Cardiac atrium fibroblast (primary cell): ENCODE results near the gene NUP93. TPM values are rescaled to one million over a fixed set of nuclear protein-coding genes. Genes with fewer than 3 reads are reported as not detected.

Experiments used
- total RNA-seq: library from RNA; depleted of rRNA; stranded (reverse); fragments of >200 nt; gene quantifications from 2 replicates; pipeline ENCODE4 v1.2.3, GENCODE V29; 2015

NUP93 gene
- total RNA-seq, result 45.7 and 46.0 TPM in 2 replicates

DNA sequence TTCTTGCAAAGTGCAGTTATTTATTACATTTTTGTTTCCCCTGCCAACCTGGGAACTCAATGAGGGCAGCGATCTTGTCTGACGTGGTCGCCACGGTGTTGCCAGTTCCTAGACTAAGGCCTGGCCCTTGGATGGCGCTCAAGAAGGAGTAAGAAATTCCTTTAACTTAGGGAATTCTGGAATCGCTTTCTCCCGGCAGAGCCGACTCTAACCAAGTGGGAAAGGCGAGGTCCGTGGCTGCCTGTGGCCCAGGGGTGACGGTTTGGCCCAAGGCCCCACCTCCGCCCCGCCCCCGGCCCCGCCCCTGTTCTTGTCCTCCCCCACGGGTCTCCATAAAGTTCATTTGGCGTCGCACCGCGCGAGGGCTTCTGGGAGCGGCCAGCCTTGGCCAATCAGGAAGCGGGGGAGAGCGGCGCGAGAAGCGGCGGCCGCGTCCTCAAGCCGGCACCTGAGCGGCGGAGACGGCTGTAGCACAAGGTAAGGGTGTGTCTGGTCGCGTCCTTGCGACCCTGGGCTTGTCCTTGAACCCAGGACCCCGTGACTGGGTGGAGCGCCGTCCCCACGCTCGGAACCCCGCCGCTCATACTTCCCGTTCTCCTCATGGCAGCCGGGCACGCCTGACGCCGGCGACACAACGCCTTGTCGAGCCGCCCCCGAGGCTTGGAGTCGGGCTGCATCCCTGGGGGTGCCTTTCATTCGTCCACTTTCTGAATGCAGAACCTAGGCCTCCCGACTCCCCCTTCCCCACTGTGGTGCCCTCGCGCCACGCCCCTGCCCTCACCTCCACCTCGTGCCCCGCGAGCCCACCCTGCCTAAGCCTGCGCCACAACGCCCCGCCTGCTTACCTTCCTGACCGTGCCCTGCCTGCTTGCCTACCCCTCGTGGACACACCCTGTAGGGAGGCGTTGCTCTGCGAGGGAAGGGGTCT, at the start of gene NUP93:
Gene NUP93, plus strand, starts transcription at position 395 of the 928 bp plus-strand sequence. CDS start 18,119 bp downstream, outside the sequence.

GRCh38 chr16:56681939-56682702, 47.8 kb upstream of the NUP93 start, which contains the start of gene MT1X:
Gene MT1X (plus strand): TSS chr16:56682470. CDS start chr16:56682541, 71 bp downstream.

GRCh38 chr16:56864960-56865359, 135.0 kb downstream of the NUP93 start, which contains the start of gene SLC12A3:
Gene SLC12A3 (plus strand): TSS chr16:56865207. CDS start chr16:56865236, 29 bp downstream.

Other genes with a start within 250 kb of the NUP93 start
- 28.7 and 48.4 TPM in 2 replicates for gene BBS2, start 210.1 kb upstream of the NUP93 start, total RNA-seq
- gene MT4, start 165.1 kb upstream of the NUP93 start, total RNA-seq, result not detected in 2 replicates
- gene MT3, start 140.6 kb upstream of the NUP93 start, total RNA-seq, result 0.81 TPM in 1 of 2 replicates, not detected in the other
- 54.9 and 221 TPM in 2 replicates for gene MT2A, start 121.5 kb upstream of the NUP93 start, total RNA-seq
- 44.0 and 78.9 TPM in 2 replicates for gene MT1E, start 104.3 kb upstream of the NUP93 start, total RNA-seq
- 0.18 and 0.32 TPM in 2 replicates for gene MT1M, start 97.5 kb upstream of the NUP93 start, total RNA-seq
- gene MT1A, start 91.5 kb upstream of the NUP93 start, total RNA-seq, result 5.7 and 6.9 TPM in 2 replicates
- not detected in 2 replicates for gene MT1B, start 78.2 kb upstream of the NUP93 start, total RNA-seq
- gene MT1F, start 72.2 kb upstream of the NUP93 start, total RNA-seq, result 0.18 TPM in 1 of 2 replicates, not detected in the other
- not detected in 2 replicates for gene MT1G, start 62.1 kb upstream of the NUP93 start, total RNA-seq
- gene MT1H, start 60.3 kb upstream of the NUP93 start, total RNA-seq, result not detected in 2 replicates
- 63.2 and 353 TPM in 2 replicates for gene MT1X, start 47.7 kb upstream of the NUP93 start, total RNA-seq
- gene SLC12A3, start 135.1 kb downstream of the NUP93 start, total RNA-seq, result not detected in 2 replicates
- gene HERPUD1, start 202.0 kb downstream of the NUP93 start, total RNA-seq, result 146 and 155 TPM in 2 replicates
- gene CETP, start 231.8 kb downstream of the NUP93 start, total RNA-seq, result 0.81 TPM in 1 of 2 replicates, not detected in the other